Suppressor macrophage treated with lipopolysaccharide for 4 hours (primary cell): ENCODE results near the gene CXCR5.

Experiments
- DNase-seq: peaks from one replicate; pipeline ENCODE4 v3.0.0-alpha.2; 2020

The CXCR5 gene

DNA sequence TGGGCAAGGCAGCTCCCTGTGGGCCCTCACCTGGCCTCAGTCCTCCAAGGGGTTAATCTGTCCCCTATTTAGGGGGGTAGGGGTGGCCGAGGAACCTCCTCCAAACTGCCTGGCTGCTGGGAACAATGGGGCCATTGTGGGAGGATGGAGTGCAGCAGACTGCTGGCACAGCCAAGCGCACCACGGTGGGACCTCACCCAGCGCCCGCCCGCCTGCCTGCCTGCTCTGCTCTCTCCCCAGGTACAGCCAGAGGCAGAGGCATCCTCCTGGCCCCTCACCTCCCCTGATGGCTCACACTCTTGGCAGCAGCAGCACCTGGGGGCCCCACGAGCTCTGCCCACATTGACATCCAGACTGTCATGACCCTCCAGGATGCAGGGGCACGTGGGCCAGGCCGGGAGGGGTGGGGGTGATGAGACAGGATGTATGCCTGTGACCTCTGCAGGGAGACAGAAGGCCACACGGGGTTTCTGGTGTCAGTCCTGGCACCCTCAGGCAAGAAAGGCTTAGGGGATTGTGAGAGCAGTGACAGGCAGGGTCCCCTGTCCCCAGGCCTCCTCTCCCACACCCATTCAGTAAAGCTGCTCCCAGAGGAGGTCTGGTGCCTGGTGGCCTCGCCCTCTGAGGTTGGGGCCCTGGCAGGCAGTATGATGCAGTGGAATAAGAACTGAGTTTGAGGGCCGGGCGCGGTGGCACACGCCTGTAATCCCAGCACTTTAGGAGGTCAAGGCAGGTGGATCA, 30.7 kb downstream of the CXCR5 start:
- no peak for DNase-seq

DNA sequence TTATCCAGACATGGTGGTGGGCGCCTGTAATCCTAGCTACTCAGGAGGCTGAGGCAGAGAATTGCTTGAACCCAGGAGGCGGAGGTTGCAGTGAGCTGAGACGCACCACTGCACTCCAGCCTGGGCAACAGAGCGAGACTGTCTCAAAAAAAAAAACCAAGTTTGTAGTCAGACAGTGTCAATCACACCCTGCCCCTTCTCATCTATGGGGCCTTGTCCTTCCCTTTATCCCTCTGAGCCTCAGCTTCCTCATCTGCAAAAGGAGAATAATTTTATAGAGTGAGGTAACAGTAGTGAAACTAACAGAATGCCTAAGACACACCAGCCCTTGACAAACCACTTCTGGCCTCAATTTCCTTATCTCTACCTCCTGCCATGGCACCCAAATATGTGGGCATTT, 31.3 kb downstream of the CXCR5 start:
- DNase-seq = peak; percentile 68

DNA sequence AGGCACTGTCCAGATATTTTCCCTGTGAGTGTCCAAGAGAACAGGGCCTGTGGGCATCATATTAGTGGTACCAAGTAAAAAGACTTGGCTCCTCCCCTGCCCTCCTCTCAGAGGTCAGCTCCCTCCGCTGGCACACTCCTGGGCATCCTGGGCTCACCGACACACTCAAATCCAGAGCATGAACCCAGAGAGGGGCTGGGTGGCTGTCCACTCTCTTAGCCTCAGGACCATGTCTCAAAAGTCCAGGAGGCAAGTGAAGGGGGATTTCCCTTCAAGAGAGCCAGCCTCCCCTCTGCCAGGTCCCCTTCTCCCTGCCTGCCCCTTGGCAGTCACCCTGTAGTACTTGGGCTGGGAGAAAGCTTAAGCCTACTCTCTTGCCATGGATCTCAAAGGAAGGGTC, 31.7 kb downstream of the CXCR5 start:
- no peak for DNase-seq

DNA sequence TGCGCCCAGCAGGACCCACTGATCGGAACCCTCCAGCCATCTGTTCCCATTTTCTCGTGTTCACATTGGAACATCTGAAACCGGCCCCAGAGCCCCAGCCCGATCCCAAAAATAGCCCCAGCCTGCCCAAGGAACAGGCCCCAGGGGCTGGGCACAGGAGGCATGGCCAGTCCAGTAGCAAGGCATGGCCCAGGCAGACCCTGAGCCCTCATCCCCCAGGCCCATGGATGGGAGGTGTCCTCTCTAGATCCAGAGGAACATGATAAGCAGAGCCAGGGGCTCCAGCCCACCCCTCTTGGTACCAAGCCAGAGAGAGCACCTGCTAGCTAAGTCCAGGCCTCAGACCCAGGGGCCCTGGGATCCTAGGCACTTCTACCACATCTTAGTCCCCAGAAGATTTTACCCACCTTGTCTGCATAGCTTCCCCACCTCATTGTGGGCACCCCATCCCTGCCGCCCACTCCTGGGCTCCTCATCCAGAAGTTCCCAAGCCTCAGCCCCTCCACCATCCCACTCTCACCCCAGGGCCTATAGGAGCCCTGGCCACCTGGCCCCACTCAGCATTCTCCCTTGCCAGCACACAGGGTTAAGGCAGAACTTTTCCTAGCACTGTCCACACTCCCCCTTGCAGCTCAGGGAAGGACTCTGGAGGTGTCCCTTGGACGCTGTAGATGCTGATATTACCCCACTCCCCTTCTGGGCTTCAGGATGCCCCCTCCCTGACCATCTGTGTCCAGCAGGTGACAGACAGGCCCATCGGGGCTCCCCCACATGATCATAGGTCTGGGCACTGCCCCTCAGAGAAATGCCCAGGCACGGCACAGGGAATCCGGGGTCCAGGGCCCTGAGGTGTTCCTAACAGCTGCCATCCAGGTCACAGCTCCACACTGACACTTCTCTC, 32.5 kb downstream of the CXCR5 start:
- no peak for DNase-seq

DNA sequence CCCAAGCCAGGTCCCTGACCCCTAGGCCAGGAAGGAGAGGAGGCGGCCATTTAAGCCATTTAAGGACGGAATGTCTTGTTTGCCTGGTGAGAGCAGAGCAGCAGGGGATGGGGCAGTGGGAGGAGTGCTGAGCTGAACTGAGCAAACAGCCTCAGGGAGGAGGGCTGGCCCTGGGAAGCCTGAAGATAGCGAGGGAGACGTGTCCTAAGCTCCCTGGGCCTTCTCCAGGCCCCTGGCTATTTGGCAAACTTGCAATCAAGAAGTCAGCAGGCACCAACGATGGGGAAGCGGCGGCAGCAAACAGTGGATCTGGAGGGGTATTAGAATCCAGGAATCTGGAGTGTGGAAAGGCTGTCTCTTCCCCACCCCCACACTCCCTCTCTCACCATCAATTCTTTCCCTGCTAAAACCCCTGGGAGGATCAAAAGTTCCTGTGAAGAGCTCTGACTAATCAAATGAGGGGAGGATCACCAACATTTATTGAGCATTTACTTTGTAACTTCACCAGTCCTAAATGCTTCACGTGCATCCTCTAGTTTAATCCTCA, 33.2 kb downstream of the CXCR5 start:
- no peak for DNase-seq

DNA sequence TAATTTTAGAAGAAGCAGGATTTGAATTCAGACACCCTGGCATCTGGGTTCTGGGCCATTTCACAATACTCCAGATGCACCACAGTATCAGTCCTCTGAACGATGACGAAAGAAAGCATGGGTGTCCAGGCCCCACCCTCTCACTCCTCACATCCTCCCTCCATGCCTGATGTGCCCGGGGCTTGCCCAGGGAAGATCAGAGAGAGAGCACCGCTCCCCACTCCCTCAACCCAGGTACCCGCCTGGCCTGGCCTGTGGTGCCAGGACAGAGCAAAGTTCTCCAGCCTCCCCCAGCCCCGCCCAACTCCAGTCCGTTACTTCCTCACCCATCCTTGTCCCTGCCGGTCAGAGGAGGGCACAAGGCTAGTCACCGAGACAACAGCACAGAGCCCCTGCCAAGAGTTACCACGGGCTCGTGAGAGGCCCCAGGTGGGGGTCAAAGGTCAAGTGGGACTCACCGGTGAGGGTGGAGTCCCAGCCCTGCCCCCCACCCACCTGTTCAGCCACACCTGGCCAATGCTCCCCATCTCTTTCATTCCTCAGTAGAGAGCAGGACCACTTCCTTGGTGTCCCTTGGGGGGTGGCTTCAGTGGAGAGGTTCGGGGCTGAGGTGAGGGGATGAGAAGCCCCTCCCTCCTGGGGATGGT, 33.9 kb downstream of the CXCR5 start:
- DNase-seq = peak; percentile 84

DNA sequence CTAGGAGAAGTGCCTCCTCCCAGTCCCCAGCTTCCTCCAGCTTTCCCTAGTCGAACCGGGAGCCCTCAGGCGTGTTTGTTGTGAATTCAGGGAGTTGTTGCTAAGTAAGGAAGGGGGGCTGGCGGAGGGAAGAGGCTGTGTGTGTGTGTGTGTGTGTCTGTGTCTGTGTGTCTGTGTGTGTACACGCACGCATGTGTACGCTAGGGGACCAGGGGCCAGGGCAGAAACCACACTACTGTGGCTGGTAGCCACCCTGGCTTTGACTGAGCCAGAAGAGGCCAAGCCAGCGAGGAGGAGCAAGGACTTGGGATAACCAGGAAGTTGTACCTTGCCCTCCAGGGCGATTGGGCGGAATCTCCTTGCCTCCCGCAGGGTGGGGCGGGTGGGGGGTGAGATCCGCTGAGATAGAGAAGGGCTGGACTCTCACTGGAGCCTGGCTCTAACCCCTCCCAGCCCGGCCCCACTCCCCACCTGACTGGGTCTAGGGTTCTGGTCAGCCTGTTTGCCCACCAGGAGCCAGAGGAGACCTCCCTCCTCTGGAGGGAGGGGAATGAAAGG, 34.5 kb downstream of the CXCR5 start:
- no peak for DNase-seq

DNA sequence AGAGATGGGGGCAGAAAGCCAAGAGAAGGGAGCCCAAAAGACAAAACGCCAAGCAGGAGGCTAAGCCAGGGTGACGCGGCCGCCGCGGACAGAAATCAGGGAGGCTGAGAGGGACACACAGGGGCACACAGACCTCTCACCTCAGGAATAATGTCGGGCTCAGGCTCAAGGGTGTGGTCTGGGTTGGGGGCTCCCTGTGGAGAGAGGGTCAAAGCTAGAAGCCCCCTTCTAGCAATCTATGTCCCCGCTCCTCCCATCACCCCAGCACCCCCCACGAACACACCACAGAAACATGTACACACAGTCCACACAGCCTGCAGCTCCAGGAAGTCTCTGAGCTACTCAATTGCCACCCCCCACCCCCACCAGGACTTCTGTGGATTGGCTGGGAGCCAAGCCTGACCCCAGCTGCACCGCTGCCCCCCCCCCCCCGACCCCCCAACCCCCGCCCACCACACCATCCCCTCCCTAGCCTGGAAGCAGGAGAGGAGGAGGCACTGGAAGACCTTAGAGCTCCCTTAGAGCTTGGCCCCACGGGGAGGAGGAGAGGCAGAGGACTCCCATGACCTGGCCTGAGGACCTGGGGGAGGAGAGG, 35.1 kb downstream of the CXCR5 start:
- DNase-seq = no peak

DNA sequence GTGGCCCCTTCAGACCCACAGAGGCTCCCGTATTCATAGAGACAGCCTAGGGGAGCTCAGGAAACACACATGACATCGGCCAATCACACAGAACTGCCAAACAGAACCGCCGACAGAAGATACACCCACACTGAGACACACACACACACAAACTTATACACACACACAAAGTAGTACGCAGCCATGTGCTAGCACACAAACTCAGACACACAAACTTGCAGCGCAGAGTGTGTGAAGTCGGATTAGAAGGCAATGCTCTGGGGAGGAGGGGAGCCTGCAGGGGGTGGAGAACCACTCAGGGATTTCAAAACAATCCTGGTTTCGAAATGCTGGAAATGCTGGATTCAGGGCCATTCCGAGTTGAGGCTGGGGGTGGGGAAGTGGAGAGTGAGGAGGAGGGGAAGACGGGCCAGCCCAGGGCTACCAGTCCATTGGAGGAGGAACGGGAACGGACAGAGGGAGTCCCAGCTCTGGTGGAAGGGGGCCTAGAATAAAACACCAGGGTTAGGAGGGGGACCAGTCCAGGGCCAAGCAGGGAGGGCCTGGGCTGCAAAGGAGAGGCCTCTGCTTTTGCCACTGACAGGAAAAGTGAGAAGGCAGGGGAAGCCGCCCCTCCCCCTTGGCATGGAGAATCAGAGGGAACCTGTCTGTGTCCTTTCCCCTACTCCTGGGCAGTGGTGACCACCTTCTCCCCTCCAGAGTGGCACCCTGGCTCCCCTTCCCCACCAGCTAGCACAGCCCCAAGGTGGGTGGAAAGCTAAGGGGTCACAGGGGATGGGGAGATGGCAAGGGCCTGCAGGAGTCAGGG, 37.6 kb downstream of the CXCR5 start:
- peak; percentile 90 for DNase-seq

DNA sequence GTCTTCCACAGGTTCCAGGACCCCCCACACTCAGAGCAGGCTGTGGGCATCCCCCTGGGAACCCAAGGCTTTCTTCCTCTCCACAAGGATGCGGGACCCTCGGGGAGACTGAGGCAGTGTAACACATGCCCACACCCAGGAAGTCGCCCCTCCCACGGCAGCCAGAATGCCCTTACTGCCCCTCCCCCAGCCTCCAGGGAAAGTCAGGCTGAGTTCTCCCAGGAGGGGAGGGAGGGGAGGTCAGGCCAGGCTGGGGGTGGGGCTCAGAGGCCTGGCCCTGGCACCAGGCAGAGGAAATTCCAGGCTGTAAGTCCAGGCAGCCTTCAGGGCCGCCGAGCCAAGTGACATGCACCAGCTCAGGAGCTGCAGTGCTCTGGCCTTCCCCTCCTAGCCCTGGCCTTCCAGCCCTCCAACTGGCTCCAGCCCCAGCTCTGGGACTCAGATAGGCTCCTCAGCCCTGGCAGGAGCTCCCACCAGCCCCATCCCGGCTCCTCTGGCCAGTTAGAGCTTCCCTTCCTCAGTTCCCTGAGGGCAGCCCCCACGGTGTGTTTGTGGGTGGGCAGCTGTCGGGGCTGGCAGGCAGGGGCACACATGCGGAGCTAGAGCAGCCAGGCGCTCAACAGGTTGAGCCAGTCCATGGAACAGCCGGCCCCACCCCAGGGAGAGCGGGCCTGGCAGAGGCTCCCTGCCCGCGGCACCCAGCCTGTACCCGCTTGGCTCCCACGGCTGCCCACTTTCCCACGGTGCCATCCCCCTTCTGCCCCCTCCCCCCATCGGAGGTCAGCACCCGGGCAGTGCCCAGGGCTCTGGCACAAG, 38.4 kb downstream of the CXCR5 start:
- DNase-seq = peak; percentile 34

DNA sequence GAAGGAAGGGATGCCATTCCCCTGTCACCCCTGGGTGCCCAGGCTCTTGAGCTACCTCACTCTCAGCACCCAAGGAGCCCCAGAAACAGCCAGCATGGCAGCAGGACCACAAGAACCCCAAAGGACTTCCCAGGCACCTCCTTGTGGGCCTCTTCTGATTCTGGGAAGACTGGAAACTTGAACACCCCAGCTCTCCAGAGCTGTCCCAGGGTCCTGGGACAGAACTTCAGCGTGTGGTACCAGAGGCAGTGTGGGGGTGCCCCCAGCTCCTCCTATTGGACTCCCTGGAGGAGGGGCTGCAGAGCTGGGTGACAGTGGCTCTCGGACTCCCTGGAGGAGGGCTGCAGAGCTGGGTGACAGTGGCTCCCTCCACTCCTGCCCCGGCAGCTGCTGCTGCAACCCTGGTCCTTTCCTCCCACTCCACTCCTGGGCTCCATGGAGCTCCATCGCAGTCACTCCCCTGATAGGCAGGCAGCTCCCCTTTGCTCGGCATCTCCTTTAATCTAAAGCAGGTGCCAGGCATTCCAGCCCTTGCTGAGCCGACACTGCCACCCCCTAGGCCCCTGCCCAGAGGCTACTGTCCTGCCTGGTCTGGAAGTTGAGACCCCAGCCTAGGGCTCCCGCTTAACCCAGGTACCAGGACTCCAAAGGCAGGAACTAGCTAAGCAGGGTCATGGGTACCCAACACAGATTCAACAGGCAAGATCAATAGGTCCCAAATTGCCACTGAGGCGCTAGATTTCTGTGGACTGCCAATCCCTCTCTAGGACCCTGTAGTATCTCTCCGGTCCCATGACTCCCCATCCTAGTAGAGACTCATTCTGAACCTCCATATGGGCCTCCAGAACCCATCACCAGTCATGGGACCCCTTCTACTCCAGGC, 39.3 kb downstream of the CXCR5 start:
- DNase-seq = no peak

DNA sequence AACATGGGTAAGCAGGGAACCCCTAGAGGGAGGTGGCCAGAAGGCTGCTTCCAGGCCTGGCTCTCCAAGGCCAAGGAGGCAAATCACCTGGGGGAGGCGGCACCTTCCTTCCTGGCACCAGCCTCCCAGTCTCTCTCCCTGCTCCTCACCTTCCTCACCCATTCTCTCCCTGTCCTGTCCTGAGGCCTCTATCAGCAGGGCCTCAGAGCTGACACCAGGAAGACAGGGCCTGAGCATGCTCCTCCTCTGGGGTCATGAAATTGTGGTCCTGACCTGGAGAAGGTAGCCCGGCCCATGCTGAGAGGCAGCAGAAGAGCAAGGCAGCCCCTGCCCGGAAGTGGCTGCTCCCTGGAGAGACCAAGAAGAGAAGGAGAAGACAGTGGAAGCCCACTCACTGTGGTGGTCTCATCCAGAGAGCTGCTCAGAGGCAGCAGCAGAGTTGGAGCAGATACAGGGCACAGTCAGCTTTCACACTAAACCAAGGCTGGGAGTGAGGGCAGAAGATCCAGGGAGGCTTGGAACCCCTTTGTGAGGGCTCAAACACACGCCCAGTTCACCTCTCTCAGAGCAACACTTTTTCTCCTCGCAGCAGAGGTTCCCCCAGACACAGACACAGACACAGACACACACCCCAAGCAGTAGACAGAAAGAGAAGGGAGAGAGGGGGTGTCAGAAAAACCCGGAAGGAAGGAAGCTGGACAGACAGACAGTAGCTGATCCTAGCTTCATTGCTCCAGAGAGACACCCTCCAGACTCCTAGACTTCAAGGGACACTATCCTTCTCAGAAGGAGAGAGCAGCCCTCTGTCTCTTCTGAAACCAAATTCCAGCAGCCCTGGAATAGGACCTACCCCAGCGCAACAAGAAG, 40.3 kb downstream of the CXCR5 start:
- DNase-seq = no peak

DNA sequence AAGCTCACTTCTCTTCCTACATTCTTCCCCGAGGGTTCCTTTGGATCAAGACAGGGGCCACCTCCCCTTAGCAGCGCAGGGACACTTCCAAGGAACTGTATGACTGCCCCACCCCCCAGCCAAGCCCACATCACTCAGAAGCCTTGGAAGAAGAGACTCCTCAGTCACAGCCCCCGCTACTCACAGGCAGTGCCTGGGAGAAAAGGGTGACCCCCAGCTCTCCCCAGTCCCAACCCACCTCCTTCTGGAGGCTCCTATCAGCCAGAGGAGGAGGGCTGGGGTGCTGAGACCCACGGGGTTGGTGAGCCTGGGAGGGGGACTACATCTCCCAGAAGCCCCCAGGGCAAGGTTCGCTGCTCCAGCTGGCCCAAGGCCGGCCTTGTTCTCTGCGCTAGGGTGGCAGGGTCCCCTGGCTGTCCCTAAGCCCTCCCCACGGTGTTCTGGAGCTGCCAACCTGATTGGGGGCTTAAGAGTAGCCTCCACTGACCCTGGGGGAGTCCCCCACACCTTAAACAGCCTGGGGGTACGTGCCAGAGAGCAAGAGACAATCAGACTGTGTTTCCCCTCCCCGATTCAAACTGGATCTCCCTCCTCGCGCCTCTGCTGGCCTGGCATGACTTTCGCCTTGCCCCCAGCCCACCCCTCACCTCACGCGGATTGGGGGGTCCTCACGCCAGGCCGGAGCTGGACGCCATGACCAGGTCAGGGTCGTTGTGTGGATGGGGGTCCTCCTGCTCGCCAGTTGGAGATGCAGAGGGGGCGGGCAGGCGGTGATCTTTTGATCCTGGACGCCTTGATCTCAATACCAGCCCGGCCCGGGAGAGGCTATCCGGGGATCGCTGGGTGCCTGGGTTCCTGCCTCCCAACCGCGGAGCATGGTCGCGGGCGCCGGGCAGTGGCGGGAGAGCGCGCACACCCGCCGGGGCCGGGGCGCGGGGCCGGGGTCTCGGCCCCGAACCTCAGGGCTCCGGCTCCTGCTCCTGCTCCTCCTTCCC, 41.2 kb downstream of the CXCR5 start:
- peak; percentile 28 for DNase-seq

DNA sequence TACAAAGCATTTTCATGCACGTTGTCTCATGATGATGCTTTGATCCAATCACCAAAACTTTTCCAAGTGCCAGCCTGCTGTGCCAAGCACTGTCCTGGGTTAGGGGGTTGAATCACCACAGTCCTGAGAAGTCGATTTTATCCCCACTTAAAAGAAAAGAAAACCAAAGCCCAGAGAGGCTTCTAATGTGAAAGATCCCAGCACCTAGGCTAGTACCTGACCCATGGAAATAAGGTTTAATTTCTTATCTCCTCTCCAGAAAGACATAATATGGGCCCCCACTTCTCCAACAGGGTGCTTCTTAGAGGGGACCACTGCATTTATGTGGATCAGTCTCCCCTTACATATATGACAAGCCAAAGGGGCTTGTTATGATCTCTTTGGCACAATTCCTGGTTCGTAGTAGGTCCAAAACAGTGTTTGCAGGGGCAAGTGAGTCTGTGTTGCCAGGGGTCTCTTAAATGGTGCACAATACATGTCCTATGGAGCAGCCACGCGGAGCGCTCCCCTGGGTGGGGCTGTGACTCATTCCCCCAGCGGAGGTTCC, 43.9 kb downstream of the CXCR5 start:
- no peak for DNase-seq

DNA sequence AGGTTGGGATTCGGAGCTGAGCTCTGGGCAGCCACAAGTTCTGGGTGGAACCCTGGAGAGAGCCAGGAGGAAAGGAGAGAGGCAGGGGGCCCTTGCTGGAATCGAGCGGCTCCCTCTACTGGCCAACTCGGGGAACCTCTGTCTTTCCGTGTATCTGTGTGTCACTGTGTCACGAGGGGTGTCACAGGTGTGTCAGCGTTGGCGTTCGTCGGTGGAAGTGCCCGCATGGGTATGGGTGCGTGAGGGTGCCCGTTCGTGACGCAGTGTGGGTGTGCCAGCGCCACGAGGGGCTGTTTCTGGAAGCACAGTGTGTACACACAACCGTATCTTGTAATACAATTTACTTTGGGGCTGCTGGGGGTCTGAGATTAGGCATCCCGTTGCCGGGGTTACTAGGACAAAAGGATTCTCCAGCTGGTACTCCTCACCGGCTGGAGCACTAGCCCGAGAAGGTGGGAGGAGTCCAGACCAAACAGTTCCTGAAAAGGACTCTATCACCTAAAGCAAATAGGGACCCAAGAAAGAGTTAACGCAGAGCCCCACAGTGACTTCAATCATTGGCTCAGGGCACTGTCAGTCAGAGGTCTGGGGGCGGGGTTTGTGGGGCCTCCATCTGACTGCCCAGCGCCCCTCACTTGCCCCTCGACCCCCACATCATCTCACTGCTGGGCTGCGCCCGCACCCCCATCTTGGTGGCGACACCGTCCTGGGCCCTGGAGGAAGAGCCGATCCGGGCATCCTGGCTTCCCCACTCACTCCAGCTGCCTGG, 44.6 kb downstream of the CXCR5 start:
- DNase-seq = peak; percentile 85

DNA sequence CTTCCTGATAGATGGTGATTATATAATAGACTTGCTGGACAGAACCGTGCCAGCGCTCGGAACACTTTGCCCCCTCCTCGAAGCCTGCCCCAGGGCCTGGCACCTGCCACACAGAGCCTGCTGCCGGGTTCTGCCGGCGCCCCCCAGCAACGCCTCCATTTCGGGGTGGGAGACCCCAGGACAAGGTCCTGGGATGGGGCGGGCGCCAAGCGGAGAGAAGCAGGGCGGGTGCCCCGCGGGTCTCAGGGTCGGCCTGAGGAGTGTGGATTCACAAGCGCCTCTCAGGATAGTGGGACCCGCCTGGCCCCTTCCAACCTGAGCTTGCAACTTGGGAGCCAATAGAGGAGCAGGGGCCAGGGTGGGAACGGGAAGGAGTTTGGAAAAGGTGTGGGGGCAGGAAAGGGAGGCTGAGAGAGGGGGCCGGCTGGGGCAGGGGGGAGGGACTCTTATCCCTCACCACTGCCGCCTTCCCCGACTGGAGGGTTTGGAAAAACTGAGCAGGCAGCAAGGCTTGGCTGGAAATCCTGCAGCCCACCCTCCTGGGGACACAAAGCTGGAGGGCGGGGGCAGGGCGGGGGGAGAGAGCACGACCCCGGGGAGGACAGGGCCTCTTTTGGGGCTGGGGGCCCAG, 45.3 kb downstream of the CXCR5 start:
- no peak for DNase-seq
